Astrocyte (in vitro differentiated cells and primary cell): ENCODE data around the gene CDKL2. TPM values are rescaled to one million over a fixed set of nuclear protein-coding genes. Genes with fewer than 3 reads are reported as not detected.

ENCODE experiments used
- DNase-seq: peaks from one replicate; pipeline ENCODE4 v3.0.0-alpha.2; 2010; ENCODE audit warnings: low read depth
- FAIRE-seq: peaks from 2 replicates; lab custom pipeline; 2011; peaks lifted over from hg19 to GRCh38; lab: Jason Lieb, UNC
- H2AFZ ChIP-seq: 2 replicates; pipeline ENCODE4 v1.6.0; 2012; ENCODE audit warnings: low read depth, low read length, inconsistent platforms
- H3K27ac ChIP-seq: 2 replicates; pipeline ENCODE4 v1.5.1; 2011; ENCODE audit warnings: low read depth, low read length, inconsistent platforms
- H3K27me3 ChIP-seq: 2 replicates; pipeline ENCODE4 v1.6.0; 2011; ENCODE audit warnings: low read length, inconsistent platforms; ENCODE audit not compliant: insufficient read depth
- H3K36me3 ChIP-seq: 2 replicates; pipeline ENCODE4 v1.5.1; 2011; ENCODE audit warnings: low read length, inconsistent platforms; ENCODE audit not compliant: insufficient read depth
- H3K4me1 ChIP-seq: 2 replicates; pipeline ENCODE4 v1.5.1; 2011; ENCODE audit warnings: low read length, inconsistent platforms; ENCODE audit not compliant: insufficient read depth
- H3K4me2 ChIP-seq: 2 replicates; pipeline ENCODE4 v1.6.0; 2012; ENCODE audit warnings: low read length, inconsistent platforms
- H3K4me3 ChIP-seq: 2 replicates; pipeline ENCODE4 v1.5.1; 2011; ENCODE audit warnings: low read depth, mild to moderate bottlenecking, low read length, inconsistent platforms; ENCODE audit not compliant: insufficient read depth
- H3K79me2 ChIP-seq: 2 replicates; pipeline ENCODE4 v1.6.0; 2012; ENCODE audit warnings: mild to moderate bottlenecking, low read length, inconsistent platforms; ENCODE audit not compliant: insufficient read depth
- H3K9ac ChIP-seq: 2 replicates; pipeline ENCODE4 v1.6.0; 2012; ENCODE audit warnings: mild to moderate bottlenecking, low read length, inconsistent platforms
- H3K9me3 ChIP-seq: 2 replicates; pipeline ENCODE4 v1.5.1; 2012; ENCODE audit warnings: low read depth, mild to moderate bottlenecking, low read length, inconsistent platforms; ENCODE audit not compliant: insufficient read depth
- H4K20me1 ChIP-seq: 2 replicates; pipeline ENCODE4 v1.6.0; 2012; ENCODE audit warnings: low read length, inconsistent platforms; ENCODE audit not compliant: insufficient read depth
- H3K27ac Mint-ChIP-seq: one replicate; pipeline ENCODE4 v1.8.0; 2021; ENCODE audit warnings: mild to moderate bottlenecking, mixed read lengths; ENCODE audit not compliant: unreplicated experiment
- H3K27me3 Mint-ChIP-seq: one replicate; pipeline ENCODE4 v1.8.0; 2021; ENCODE audit warnings: low read depth, mixed read lengths; ENCODE audit not compliant: unreplicated experiment
- H3K36me3 Mint-ChIP-seq: one replicate; pipeline ENCODE4 v1.8.0; 2021; ENCODE audit warnings: low read depth, mixed read lengths; ENCODE audit not compliant: unreplicated experiment
- H3K4me1 Mint-ChIP-seq: one replicate; pipeline ENCODE4 v1.8.0; 2021; ENCODE audit warnings: low read depth, mixed read lengths; ENCODE audit not compliant: unreplicated experiment
- H3K4me3 Mint-ChIP-seq: one replicate; pipeline ENCODE4 v1.8.0; 2021; ENCODE audit warnings: mild to moderate bottlenecking, moderate library complexity, mixed read lengths; ENCODE audit not compliant: unreplicated experiment
- H3K9me3 Mint-ChIP-seq: one replicate; pipeline ENCODE4 v1.8.0; 2021; ENCODE audit warnings: mild to moderate bottlenecking, mixed read lengths; ENCODE audit not compliant: unreplicated experiment
- EZH2 ChIP-seq: IDR thresholded peaks from 2 replicates; pipeline ENCODE4 v1.6.1; 2012; ENCODE audit warnings: mild to moderate bottlenecking, low read length, inconsistent platforms; ENCODE audit not compliant: insufficient read depth
- total RNA-seq: library from RNA; stranded (reverse); gene quantifications from 2 replicates; pipeline ENCODE4 v1.2.1, GENCODE V29; 2021
- TF ChIP-seq, protein P1 (sequence below): IDR thresholded peaks from 2 replicates; pipeline ENCODE4 v1.5.1; 2011; ENCODE audit warnings: low read depth, mild to moderate bottlenecking, inconsistent platforms, low read length, moderate library complexity; ENCODE audit not compliant: insufficient read depth

Gene CDKL2
- total RNA-seq, 1 donor from 2014 or later, result 3.7 TPM

GRCh38 chr4:75598390-75598789, 31.9 kb downstream of the CDKL2 start:
- TF ChIP-seq EZH2, result no peak
- TF ChIP-seq, protein P1, sequence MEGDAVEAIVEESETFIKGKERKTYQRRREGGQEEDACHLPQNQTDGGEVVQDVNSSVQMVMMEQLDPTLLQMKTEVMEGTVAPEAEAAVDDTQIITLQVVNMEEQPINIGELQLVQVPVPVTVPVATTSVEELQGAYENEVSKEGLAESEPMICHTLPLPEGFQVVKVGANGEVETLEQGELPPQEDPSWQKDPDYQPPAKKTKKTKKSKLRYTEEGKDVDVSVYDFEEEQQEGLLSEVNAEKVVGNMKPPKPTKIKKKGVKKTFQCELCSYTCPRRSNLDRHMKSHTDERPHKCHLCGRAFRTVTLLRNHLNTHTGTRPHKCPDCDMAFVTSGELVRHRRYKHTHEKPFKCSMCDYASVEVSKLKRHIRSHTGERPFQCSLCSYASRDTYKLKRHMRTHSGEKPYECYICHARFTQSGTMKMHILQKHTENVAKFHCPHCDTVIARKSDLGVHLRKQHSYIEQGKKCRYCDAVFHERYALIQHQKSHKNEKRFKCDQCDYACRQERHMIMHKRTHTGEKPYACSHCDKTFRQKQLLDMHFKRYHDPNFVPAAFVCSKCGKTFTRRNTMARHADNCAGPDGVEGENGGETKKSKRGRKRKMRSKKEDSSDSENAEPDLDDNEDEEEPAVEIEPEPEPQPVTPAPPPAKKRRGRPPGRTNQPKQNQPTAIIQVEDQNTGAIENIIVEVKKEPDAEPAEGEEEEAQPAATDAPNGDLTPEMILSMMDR, result no peak

DNA sequence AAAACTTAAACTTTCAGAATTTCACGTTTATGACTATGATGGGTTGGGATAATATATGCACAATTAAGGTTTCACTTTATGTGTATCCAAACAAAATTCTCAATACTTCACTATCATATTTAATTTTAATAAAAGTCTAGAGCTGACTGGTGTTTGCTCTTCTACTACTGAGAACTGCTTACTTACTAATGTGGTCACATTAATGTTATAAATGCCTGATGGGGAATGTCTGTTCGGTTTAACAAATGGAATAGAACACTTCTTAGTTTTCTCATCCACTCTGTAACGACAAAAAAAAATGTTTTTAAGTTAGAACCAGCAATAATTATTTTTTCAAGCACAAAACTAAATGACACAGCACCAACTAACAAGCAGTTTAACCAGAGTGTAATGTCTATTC, 34.3 kb downstream of the CDKL2 start:
- Histone ChIP-seq H3K79me2 (no peaks in the 10 kb centered on the region), H3K4me3 (no peak overlapping the region), H2AFZ (no peak overlapping the region), H3K4me1 (no peaks in the 10 kb centered on the region), H3K9me3 (no peaks in the 10 kb centered on the region), H3K36me3 (no peaks in the 10 kb centered on the region), H3K27ac (no peak overlapping the region), H3K9ac (no peak overlapping the region), H4K20me1 (no peaks in the 10 kb centered on the region), H3K4me2 (no peak overlapping the region), H3K27me3 (no peaks in the 10 kb centered on the region)
- H3K4me1 Mint-ChIP-seq, result peaks cover 7% of the 10 kb centered on the region
- DNase-seq (no peak), FAIRE-seq (no peak)
- no peaks in the 10 kb centered on the region for H3K27me3 Mint-ChIP-seq
- no peaks in the 10 kb centered on the region for H3K9me3 Mint-ChIP-seq
- no peak overlapping the region for H3K4me3 Mint-ChIP-seq
- no peaks in the 10 kb centered on the region for H3K36me3 Mint-ChIP-seq
- TF ChIP-seq, protein P1, result no peak
- TF ChIP-seq EZH2, result no peak
- H3K27ac Mint-ChIP-seq, result no peak overlapping the region

More at GRCh38 chr4:75598390-75598789, 31.9 kb downstream of the CDKL2 start:
- H3K27me3 Mint-ChIP-seq, result no peaks in the 10 kb centered on the region
- no peak overlapping the region for H3K4me3 Mint-ChIP-seq
- Histone ChIP-seq H3K27ac (no peak overlapping the region), H3K27me3 (no peaks in the 10 kb centered on the region), H4K20me1 (no peaks in the 10 kb centered on the region), H3K4me1 (no peaks in the 10 kb centered on the region), H3K4me3 (no peak overlapping the region), H3K36me3 (no peaks in the 10 kb centered on the region), H3K9ac (no peak overlapping the region), H3K4me2 (no peak overlapping the region), H3K9me3 (no peaks in the 10 kb centered on the region), H2AFZ (no peak overlapping the region), H3K79me2 (no peaks in the 10 kb centered on the region)
- H3K9me3 Mint-ChIP-seq, result no peaks in the 10 kb centered on the region
- no peaks in the 10 kb centered on the region for H3K36me3 Mint-ChIP-seq
- peak; percentile 43 for FAIRE-seq
- H3K27ac Mint-ChIP-seq, result peak overlapping the region; percentile 63
- H3K4me1 Mint-ChIP-seq, result peaks cover 7% of the 10 kb centered on the region
- DNase-seq, result peak; percentile 76

GRCh38 chr4:75593393-75593792, 36.9 kb downstream of the CDKL2 start:
- Histone ChIP-seq H3K4me2 (no peak overlapping the region), H3K79me2 (no peaks in the 10 kb centered on the region), H3K4me1 (no peaks in the 10 kb centered on the region), H3K9me3 (no peaks in the 10 kb centered on the region), H2AFZ (no peak overlapping the region), H3K27me3 (no peaks in the 10 kb centered on the region), H4K20me1 (no peaks in the 10 kb centered on the region), H3K27ac (no peak overlapping the region), H3K4me3 (no peak overlapping the region), H3K36me3 (no peaks in the 10 kb centered on the region), H3K9ac (no peak overlapping the region)
- FAIRE-seq (no peak), DNase-seq (no peak)
- H3K4me1 Mint-ChIP-seq, result peaks cover 2% of the 10 kb centered on the region
- TF ChIP-seq, protein P1, result no peak
- no peak for TF ChIP-seq EZH2
- no peak overlapping the region for H3K4me3 Mint-ChIP-seq
- no peaks in the 10 kb centered on the region for H3K27me3 Mint-ChIP-seq
- no peaks in the 10 kb centered on the region for H3K36me3 Mint-ChIP-seq
- H3K9me3 Mint-ChIP-seq, result no peaks in the 10 kb centered on the region
- no peak overlapping the region for H3K27ac Mint-ChIP-seq
